OCI-LY3 (cell line): Measurements from ENCODE around the gene INSIG1.

Experiments used
- H2AFZ ChIP-seq: fragments of 200-600, 300-600 bp; shearing (Covaris generic); 2 replicates; pipeline ENCODE4 v1.6.0; 2014; ENCODE audit warnings: antibody characterized with exemption, low read depth, low read length
- H3K27ac ChIP-seq: fragments of 200-600, 300-600 bp; sonication (generic); 2 replicates; pipeline ENCODE4 v1.5.1; 2014; ENCODE audit warnings: mild to moderate bottlenecking, low read length, moderate library complexity, mixed read lengths
- H3K27me3 ChIP-seq: fragments of 200-600, 300-600 bp; sonication (generic); 2 replicates; pipeline ENCODE4 v1.6.1; 2014; ENCODE audit warnings: low read depth, low read length, mixed read lengths
- H3K36me3 ChIP-seq: fragments of 200-600, 300-600 bp; sonication (generic); replicated peaks from 2 replicates; pipeline ENCODE3; 2014; ENCODE audit warnings: low read depth, low read length, mixed read lengths
- H3K4me1 ChIP-seq: fragments of 300-600, 200-600 bp; sonication (generic); 2 replicates; pipeline ENCODE4 v1.6.1; 2014; ENCODE audit warnings: low read length, mixed read lengths
- H3K4me2 ChIP-seq: fragments of 200-600, 300-600 bp; sonication (generic); 2 replicates; pipeline ENCODE4 v1.6.1; 2014; ENCODE audit warnings: low read length, mixed read lengths
- H3K4me3 ChIP-seq: fragments of 300-600, 200-600 bp; sonication (generic); 2 replicates; pipeline ENCODE4 v1.5.1; 2014; ENCODE audit warnings: antibody characterized with exemption, mild to moderate bottlenecking, low read length, moderate library complexity
- H3K79me2 ChIP-seq: fragments of 300-600, 200-600 bp; shearing (Covaris generic); 2 replicates; pipeline ENCODE4 v1.6.1; 2014; ENCODE audit warnings: mild to moderate bottlenecking, low read length, mixed read lengths
- H3K9ac ChIP-seq: fragments of 300-600, 200-600 bp; shearing (Covaris generic); 2 replicates; pipeline ENCODE4 v1.6.0; 2014; ENCODE audit warnings: mild to moderate bottlenecking, low read length, moderate library complexity
- H3K9me3 ChIP-seq: fragments of 200-600, 300-600 bp; shearing (Covaris generic); 2 replicates; pipeline ENCODE4 v1.6.1; 2014; ENCODE audit warnings: low read length, mixed read lengths; ENCODE audit not compliant: insufficient read depth
- H4K20me1 ChIP-seq: fragments of 200-600, 300-600 bp; sonication (generic); 2 replicates; pipeline ENCODE4 v1.6.1; 2016; ENCODE audit warnings: low read length, mixed read lengths; ENCODE audit not compliant: insufficient read depth
- CTCF ChIP-seq: fragments of 200-600, 300-600 bp; sonication (generic); IDR thresholded peaks from 2 replicates; pipeline ENCODE4 v1.5.1; 2014; ENCODE audit warnings: antibody characterized with exemption, low read length, low read depth
- EZH2phosphoT487 ChIP-seq: fragments of 200-600 bp; shearing (Covaris generic); IDR thresholded peaks from 2 replicates; pipeline ENCODE4 v1.6.1; 2018; ENCODE audit warnings: antibody characterized with exemption, mixed run types, low read depth

Gene INSIG1

GRCh38 chr7:155256081-155256760, 41.5 kb upstream of the INSIG1 start:
- Histone ChIP-seq H3K9me3 (no peaks in the 10 kb centered on the region), H3K4me2 (no peak overlapping the region), H3K4me3 (no peak overlapping the region), H2AFZ (no peak overlapping the region), H3K4me1 (peaks cover 8% of the 10 kb centered on the region; the same call in 1 of the 2 replicates), H3K36me3 (no peaks in the 10 kb centered on the region), H3K9ac (no peak overlapping the region), H3K27ac (no peak overlapping the region), H4K20me1 (no peaks in the 10 kb centered on the region), H3K27me3 (0 out of 2 replicates have a peak, but pooled peaks cover 3% of the 10 kb centered on the region), H3K79me2 (no peaks in the 10 kb centered on the region)
- TF ChIP-seq CTCF (no peak), EZH2phosphoT487 (no peak)

GRCh38 chr7:155256761-155257481, 40.8 kb upstream of the INSIG1 start:
- H4K20me1 ChIP-seq = no peaks in the 10 kb centered on the region
- H3K4me3 ChIP-seq = no peak overlapping the region
- no peaks in the 10 kb centered on the region for H3K36me3 ChIP-seq
- H3K4me2 ChIP-seq = no peak overlapping the region
- no peaks in the 10 kb centered on the region for H3K79me2 ChIP-seq
- H3K27ac ChIP-seq = no peak overlapping the region
- H2AFZ ChIP-seq = no peak overlapping the region
- H3K27me3 ChIP-seq = 0 out of 2 replicates have a peak, but pooled peaks cover 3% of the 10 kb centered on the region
- peaks cover 8% of the 10 kb centered on the region; the same call in 1 of the 2 replicates for H3K4me1 ChIP-seq
- no peak overlapping the region for H3K9ac ChIP-seq
- TF ChIP-seq CTCF (no peak), EZH2phosphoT487 (no peak)
- no peaks in the 10 kb centered on the region for H3K9me3 ChIP-seq

- H3K27me3 ChIP-seq = no peaks in the 10 kb centered on the region
- no peak overlapping the region for H3K27ac ChIP-seq
- H4K20me1 ChIP-seq = no peaks in the 10 kb centered on the region
- H3K9ac ChIP-seq = no peak overlapping the region
- H3K79me2 ChIP-seq = no peaks in the 10 kb centered on the region
- no peak for TF ChIP-seq CTCF
- no peak for TF ChIP-seq EZH2phosphoT487
- no peak overlapping the region for H2AFZ ChIP-seq
- H3K36me3 ChIP-seq = no peaks in the 10 kb centered on the region
- H3K9me3 ChIP-seq = no peaks in the 10 kb centered on the region
- no peak overlapping the region for H3K4me2 ChIP-seq
- no peak overlapping the region for H3K4me3 ChIP-seq
- H3K4me1 ChIP-seq = peaks cover 8% of the 10 kb centered on the region; the same call in 1 of the 2 replicates
Observed at GRCh38 chr7:155257482-155258225, 40.0 kb upstream of the INSIG1 start.

- H3K27me3 ChIP-seq = no peaks in the 10 kb centered on the region
- H3K9me3 ChIP-seq = no peaks in the 10 kb centered on the region
- no peaks in the 10 kb centered on the region for H3K36me3 ChIP-seq
- no peak overlapping the region for H2AFZ ChIP-seq
- H3K4me2 ChIP-seq = no peak overlapping the region
- peaks cover 8% of the 10 kb centered on the region; the same call in 1 of the 2 replicates for H3K4me1 ChIP-seq
- H3K27ac ChIP-seq = no peak overlapping the region
- TF ChIP-seq CTCF (no peak), EZH2phosphoT487 (no peak)
- H3K79me2 ChIP-seq = no peaks in the 10 kb centered on the region
- H3K9ac ChIP-seq = no peak overlapping the region
- H4K20me1 ChIP-seq = no peaks in the 10 kb centered on the region
- no peak overlapping the region for H3K4me3 ChIP-seq
Observed at GRCh38 chr7:155258226-155258560, 39.5 kb upstream of the INSIG1 start.
